GM12892 (cell line): ENCODE measurements around the gene GFRA1.

ENCODE experiments used
- DNase-seq: peaks from one replicate; pipeline ENCODE4 v3.0.0; 2011; ENCODE audit not compliant: insufficient read length
- FAIRE-seq: peaks from 2 replicates; lab custom pipeline; 2011; peaks lifted over from hg19 to GRCh38; lab: Jason Lieb, UNC
- POLR2A ChIP-seq: IDR thresholded peaks from 2 replicates; pipeline ENCODE4 v1.6.1; 2011; ENCODE audit warnings: low read depth, low read length, control low read depth
- POLR2AphosphoS5 ChIP-seq: IDR thresholded peaks from 2 replicates; pipeline ENCODE4 v1.6.1; 2011; ENCODE audit warnings: low read depth, low read length, control low read depth
- TAF1 ChIP-seq: IDR thresholded peaks from 2 replicates; pipeline ENCODE4 v1.6.1; 2011; ENCODE audit warnings: low read depth, mild to moderate bottlenecking, control low read depth, low read length, borderline replicate concordance

Gene GFRA1

DNA sequence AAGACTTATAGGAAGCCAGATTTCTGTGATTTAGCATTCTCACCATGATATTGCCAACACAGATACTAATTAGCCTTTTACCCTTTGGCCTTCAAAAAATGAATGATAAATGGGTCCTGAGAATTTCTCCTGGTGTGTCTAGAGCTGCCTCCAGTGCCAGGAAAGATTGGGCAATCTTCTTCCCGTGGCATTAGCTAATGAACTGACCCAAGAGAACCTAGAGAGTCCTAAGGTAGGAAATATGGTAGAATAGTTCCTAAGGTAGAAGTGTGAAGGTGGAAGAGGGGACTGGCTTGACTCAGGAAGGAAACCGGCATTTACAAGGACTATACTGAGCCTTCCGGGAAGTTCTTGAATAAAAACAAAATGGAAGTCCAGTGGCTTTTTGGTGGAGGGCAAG lies 133.1 kb downstream of the GFRA1 start:
- DNase-seq: no peak
- FAIRE-seq: no peak
- no peak for TF ChIP-seq TAF1
- TF ChIP-seq POLR2A: no peak
- TF ChIP-seq POLR2AphosphoS5: no peak

DNA sequence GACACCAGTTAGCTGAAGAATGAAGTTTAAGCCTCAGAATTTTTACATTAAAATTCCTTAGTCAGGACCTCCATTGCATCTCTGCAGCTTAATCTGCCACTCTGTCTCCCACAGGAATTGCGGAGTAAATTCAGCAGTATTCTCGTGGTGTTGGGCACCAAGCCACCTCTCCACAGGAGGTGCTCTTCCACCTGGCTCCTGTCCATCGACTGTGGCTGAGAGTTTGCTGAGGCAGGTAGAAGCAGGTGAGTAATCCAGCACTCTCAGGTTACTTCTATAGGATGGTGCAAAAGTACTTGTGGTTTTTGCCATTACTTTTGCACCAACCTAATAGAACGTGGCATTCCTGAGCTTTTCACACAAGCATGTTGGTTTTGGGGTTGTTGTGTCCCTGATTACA lies 134.1 kb downstream of the GFRA1 start:
- DNase-seq (no peak), FAIRE-seq (no peak)
- TF ChIP-seq POLR2A (no peak), TAF1 (no peak), POLR2AphosphoS5 (no peak)

- no peak for TF ChIP-seq POLR2A
- TF ChIP-seq POLR2AphosphoS5: no peak
- no peak for TF ChIP-seq TAF1
- FAIRE-seq (no peak), DNase-seq (no peak)
Measured at GRCh38 chr10:116136261-116136660, 136.7 kb downstream of the GFRA1 start.

DNA sequence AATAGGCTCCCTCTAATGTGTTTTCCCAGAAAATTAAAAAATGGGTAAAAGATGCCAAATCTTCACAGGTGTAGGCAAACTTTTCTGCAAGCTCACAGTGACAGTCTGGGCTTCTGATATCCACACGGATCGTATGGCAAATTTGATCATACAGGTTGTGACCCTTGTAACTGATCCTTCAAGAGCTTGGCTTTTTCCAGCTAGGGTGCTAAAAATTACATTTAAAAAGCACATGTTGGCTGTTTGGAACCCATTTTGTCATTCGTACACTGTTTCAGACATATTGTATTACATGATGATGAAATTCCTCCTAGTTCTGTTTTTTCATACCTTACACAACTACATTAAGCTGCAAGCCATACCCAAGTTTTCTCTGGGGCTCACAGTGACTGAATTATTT lies 138.7 kb downstream of the GFRA1 start:
- TF ChIP-seq TAF1: no peak
- no peak for TF ChIP-seq POLR2A
- no peak for TF ChIP-seq POLR2AphosphoS5
- no peak for DNase-seq
- FAIRE-seq: no peak

DNA sequence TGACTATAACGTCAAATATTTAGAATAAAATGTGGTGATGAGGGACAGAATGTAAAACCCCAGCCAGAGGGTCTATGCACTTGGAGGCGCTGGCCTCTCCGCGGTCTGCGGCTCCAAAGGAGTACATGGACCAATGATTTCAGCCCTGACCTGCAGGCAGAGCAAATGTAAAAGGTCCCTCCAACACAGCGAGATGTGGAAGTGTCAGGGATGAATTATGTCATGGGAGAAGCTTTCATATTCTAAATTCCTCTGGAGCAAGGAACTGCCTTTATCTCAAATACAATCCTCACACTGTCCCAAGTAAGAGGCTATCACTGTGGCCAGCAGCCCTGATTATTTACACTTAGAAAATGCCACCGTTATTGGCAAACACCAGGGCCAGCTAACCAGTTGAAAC lies 139.4 kb downstream of the GFRA1 start:
- no peak for DNase-seq
- TF ChIP-seq POLR2A: no peak
- TF ChIP-seq TAF1: no peak
- no peak for TF ChIP-seq POLR2AphosphoS5
- FAIRE-seq: no peak

GRCh38 chr10:116132780-116133399 lies 140.1 kb downstream of the GFRA1 start:
- TF ChIP-seq TAF1: no peak
- no peak for TF ChIP-seq POLR2A
- TF ChIP-seq POLR2AphosphoS5: no peak
- DNase-seq (no peak), FAIRE-seq (no peak)

GRCh38 chr10:116130006-116130405 lies 143.0 kb downstream of the GFRA1 start:
- no peak for DNase-seq
- TF ChIP-seq TAF1 (no peak), POLR2A (no peak), POLR2AphosphoS5 (no peak)
- no peak for FAIRE-seq

DNA sequence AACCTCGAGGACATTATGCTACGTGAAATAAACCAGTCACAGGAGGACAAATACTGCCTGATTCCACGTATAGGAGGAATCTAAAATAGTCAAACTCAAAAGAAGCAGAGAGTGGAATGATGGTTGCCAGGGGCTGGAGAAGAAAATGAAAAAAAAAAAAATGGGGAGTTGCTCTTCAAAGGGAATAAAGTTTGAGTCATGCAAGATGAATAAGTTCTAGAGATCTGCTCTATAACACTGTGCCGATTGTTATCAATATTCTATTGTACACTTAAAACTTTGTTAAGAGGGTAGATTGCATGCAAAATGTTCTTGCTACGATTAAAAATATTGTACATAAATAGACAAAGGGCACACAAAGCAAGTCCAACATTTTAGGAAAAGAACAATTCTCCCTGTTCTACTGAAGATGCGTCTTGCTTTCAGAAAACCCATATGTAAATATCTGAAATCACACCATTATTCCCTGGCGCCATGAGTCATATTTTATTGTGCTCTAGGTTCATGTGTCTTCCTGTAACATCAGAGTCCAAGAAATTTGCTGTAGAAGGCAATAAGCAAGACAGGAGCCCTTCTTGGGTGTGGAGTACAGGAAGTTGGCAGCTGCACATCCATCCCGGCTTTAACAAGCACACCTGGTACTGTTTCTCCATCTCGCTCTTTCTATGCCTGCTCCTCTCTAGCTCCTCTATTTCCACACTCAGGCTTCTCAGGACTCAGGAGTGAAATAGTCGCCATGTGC lies 145.9 kb downstream of the GFRA1 start:
- FAIRE-seq: no peak
- DNase-seq: no peak
- TF ChIP-seq TAF1 (no peak), POLR2A (no peak), POLR2AphosphoS5 (no peak)

DNA sequence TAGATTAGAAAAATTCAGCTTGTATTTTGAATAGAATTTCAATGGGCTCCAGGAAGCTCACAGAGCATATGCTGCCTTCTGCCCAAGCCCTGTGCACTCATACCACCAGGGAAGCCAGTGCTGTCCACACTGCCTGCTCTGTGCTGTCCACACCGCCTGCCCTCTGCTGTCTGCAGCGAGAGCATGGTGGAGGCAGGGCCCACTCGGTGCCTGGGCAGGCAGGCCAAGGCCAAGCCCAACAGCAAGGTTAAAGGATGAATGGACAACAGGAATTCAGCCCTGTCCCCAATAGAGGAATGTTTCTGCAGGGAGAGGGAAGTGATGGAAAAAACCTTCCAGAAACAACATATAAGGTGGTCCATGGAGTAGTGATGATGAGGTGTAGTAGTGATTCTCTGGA lies 146.8 kb downstream of the GFRA1 start:
- DNase-seq (no peak), FAIRE-seq (no peak)
- TF ChIP-seq POLR2AphosphoS5: no peak
- TF ChIP-seq POLR2A: no peak
- TF ChIP-seq TAF1: no peak

- DNase-seq (no peak), FAIRE-seq (no peak)
- TF ChIP-seq POLR2AphosphoS5 (no peak), POLR2A (no peak), TAF1 (no peak)
Measured at GRCh38 chr10:116125180-116125579, 147.8 kb downstream of the GFRA1 start.

DNA sequence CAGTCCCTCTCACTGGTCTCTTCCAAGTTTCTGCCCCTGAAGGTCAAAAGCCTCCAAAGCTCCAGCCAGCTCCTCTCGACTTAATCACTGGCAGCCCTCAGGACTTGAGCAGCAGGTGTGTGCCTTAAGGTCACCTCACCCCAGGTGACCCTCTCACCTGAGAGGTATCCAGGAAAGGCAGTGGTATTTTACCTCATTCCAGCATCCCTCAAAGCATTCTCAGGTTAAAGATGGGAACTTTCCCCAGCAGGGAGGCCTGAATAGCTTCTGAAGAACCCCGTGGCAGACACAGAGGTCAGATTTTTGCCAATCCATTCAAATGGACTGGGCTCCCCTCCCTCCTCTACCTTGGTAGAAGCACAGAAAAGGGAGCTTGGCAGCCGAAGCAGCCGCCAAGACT lies 148.2 kb downstream of the GFRA1 start:
- TF ChIP-seq POLR2A (no peak), TAF1 (no peak), POLR2AphosphoS5 (no peak)
- DNase-seq (no peak), FAIRE-seq (no peak)

DNA sequence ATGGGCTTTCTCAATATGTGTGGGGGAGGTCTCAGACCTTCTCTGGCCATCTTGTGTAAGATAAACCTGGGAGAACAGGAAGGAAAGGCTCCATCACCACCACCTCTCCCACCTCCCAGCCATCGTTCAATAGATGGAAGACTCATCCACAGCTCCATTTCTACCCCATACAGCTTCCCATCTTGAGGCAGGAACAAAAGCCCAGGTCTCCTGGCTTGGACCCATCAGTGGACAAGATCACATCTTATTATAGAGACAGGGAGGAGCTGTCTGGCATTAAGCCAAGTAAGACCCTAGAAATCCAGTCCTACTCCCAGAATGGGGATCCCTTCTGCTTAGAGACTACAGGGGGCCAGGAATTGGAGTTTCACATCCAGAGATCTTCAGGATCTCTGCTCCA lies 150.3 kb downstream of the GFRA1 start:
- FAIRE-seq (no peak), DNase-seq (no peak)
- TF ChIP-seq POLR2A: no peak
- TF ChIP-seq TAF1: no peak
- TF ChIP-seq POLR2AphosphoS5: no peak
